Mucosa of gallbladder (tissue), 1 donor: ENCODE data around the gene SYT1. TPM values are rescaled to one million over a fixed set of nuclear protein-coding genes. Genes with fewer than 3 reads are reported as not detected.
"Not testable (repeated sequence)": the region's sequence is repeated elsewhere in the genome, so short reads cannot be mapped to it uniquely, and the experiment has no call there.

Source experiments
- DNase-seq: peaks from one replicate; pipeline ENCODE4 v3.0.0-alpha.2; 2020; ENCODE audit warnings: low spot score
- total RNA-seq: library from RNA; stranded (reverse); gene quantifications from one replicate; pipeline ENCODE4 v1.2.1, GENCODE V29; 2021
- donor health status: DM: no; HTN: no; CAD: no.

The SYT1 gene
- total RNA-seq, 1 donor from 2014 or later: 6.5 TPM

DNA sequence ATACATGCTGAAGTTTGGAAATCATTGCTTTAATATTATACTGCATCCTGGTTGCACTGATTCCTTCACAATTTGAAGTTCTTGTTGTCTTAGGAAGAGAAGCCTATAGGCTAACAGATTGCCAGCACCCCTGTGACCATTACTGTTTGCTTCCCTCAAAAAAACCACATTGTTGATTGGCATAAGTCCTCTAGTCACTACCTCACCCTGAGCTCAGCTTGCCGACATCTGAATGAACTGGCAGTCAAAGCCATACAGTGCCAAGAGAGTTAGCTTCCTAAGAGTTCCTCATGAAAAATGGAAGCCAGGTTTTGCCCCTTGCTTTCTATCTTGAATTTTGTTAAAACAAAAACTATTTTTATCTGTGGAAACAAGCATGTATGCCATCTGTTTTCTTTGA, 276.1 kb downstream of the SYT1 start:
- no peak for DNase-seq

DNA sequence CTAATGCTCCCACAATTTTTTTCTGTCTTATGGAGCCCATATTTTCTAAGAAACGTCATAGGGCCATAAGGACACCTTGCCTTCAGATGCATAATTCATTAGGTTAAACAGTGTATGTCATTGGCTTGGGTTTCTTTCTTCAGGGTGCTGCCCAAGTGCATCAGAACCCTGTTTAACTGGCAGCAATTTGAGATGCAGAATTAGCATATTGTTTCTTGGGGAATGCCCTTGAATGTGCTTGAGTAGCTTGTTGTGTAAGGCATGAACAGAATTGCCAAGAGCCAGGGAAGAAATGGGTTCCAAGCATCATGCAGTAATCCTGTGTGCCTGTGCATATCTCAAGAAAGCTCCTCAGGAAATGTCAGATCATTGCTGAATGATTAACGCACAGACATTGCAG, 277.2 kb downstream of the SYT1 start:
- no peak for DNase-seq

DNA sequence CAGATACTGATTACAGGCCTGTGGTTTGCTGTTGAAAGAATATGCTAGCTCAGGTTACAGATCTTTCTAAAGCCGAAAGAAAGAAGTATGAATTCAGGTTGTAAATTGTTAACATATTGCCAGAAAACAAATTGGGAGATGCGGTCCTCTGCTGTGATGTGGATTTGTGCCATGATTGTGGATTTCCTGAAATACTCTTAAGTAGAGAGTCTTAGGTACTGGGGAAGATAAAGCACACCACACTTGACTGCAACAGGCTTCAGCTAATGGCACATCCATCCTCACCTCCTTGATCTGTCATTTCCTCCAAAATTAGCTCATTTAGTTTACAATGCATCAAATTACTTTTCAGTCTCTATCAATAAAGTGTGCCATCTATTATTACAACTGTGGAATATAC, 279.2 kb downstream of the SYT1 start:
- DNase-seq: no peak

DNA sequence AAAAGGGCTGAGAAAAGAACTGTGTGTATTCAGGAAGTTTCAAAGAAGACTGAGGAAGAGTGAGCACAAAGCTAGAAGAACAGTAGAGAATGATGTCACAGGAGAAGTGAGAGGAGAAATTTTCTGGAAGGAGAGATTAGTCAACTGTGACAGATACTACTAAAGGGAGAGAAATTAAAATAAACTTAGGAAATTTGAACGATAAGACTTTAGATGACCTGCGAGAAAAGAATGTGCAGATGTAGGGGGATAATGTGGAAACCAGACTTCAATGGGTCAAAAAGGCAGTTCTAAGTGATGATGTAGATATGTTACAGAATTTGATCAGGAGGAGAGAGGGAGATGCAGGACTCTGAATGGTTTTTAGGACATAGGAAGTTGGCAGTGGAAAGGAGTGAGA, 287.4 kb downstream of the SYT1 start:
- DNase-seq: no peak

DNA sequence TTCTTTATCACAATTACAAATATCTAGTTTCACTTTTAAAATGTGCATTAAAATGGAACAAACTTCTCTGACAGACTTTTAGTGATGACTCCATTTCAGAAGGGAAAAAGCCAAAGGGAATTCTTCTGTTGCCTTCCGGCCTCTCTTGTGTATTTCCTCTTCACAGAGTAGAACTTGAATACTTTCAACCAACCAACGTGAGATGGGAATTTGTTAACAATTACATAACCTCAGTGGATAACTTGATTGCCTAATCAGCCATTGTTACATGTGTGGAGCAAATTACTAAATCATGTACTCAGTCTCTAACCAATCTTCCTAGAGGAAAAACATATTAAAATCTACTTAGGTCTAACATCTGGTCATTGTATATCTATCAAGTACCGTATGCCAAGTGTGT, 291.1 kb downstream of the SYT1 start:
- DNase-seq: no peak

DNA sequence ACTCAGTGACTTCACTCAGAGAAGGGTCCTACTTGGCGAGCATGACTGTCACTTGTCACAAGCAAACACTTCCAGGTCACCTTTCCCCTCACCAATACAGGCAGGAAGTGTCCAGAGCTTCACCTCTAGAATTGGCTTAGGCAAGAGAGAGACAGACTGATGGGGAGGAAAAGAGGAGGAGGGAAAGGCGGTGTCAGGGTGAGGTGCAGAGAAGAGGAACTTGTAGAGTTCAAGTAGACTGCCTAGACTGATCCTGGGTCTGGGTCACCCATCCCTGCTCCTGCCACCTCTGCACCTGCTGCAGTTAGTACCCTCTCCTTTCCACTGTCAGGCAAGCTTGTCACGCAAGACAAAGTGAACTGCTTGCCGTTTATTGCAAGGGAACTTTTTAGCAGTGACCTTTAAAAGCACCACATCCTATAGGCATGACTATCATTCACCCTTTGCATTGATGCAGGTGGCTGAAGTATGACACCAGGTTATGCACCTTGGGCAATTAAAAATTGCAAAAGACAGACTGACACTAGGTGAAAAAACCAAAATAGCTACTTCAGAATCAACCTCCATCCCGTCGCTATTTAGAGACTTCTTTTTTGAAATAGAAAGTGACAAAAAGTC, 292.4 kb downstream of the SYT1 start:
- DNase-seq: no peak

DNA sequence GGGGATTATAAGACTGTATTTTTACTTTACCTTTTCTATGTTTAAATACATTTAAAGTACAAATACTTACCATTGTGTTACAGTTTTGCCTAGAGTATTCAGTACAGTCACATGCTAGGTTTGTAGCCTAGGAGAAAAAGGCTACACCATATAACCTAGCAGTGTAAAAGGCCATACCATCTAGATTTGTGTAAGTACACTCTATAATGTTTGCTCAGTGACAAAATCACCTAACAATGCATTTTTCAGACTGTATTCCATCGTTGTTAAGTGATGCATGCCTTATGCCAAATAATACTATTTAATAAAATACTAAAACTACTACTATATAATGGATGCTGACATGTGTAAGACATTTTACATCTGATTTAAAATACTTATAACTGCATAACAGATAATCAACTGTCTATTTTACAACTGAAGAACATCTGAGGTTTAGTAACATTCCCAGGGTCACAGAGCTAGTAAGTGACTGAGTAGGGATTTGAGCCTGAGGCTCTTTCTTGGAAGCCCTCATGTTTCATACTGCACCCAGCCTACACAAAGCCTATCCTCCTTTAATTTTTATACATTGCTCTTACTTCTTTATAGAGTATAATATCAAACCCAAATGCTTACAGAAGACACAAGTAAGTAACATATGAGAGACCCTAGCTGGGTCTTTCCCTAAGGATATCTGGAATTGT, 296.8 kb downstream of the SYT1 start:
- no peak for DNase-seq

DNA sequence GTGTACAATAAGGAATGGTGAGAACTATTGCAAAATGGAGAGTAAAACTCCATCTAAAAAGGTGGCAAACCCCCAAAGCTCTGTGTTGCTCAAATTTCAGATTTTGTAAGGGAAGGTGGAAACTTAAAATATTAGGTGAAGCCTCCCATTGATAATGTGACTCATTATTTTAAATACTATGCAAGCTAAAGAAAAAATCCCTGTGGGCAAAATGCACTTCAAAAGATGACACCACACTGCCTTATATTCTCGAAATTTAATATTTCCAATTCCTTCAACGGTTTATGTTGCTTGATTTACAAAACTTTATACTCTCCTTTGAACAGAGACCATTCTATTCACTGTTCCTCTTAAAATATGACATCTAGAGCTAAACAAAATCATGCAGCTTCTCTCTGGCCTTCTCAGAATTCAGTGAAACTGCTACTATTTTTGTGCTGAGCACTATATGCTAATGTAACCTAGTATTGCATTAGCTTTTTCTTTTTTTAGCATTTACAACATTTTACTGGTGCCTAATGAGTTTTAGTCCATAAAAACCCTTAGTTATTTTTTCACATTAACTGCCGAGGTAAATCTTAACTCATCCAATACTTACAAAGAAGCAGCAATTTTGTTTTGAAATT, 297.7 kb downstream of the SYT1 start:
- no peak for DNase-seq

DNA sequence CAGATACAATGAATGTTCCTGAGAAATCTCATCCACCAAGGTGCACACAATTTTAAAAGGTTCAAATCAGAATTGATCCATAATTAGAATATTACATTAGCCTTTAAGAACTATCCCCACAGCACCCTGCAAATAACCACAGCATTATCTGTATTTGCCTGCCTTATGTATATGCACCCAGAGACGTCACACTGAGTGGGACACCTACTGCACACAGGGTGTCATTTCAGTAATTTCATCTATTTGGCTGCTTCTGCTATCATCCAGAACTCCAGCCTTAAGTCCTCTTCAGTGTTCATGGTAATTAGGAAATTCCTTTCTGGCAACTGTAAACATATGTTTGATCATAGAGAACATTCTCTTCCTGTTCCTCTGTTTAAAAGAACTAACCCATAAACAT, 298.4 kb downstream of the SYT1 start:
- no peak for DNase-seq

DNA sequence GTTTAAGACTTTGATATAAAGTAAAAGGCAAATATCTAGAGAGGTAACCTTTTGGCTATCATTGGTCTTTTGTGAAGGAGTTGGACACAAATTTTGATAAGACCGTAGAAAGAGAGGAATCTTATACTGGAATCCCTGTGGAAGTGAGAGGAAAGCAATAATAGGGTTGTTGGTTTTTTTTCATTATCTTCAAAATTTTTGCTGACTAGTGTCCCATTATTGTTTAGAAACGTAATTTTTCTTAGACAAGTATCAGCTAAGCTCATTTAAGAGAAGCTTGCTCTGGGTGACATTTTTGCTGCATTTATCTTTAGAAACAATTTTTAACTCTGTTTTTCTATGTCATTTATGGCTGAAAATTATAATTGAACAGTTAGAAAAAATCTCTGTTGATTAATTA, 300.3 kb downstream of the SYT1 start:
- no peak for DNase-seq

DNA sequence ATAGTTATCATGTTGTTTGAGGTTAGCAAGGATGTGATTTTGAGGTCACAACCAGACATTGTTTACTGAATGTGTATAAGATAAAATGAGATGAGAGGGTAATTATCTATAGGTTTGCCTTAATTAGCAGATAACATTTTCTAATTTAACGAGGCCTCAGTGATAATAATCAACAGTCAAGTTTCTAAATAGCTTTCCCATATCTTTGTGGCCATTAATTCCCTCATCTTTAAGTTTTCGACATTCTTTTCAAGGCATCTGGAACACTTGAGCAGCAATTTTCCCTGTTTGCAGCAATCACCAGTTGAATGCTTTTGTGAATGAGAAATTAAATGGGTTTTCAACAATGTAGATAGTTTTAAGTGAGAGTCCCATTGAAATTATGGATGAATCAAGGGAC, 304.1 kb downstream of the SYT1 start:
- no peak for DNase-seq

DNA sequence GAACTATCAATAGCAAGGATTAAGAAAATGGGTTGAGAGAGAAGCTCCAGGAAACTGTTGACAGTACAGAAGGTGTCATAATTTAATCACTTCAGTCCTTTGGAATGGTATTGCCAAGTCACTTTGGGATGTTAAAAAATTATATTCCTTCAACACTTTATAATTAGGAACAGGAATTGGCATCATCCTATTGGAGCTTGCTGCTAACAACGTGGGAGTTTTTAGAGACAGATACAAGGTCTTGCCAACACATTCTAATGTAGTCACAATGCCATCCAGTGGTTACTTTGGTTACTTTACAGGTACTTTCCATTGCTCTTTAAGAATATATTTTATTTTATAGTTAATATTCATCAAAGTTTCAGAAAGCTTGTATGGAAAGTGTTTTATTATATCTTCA, 310.1 kb downstream of the SYT1 start:
- DNase-seq: no peak

DNA sequence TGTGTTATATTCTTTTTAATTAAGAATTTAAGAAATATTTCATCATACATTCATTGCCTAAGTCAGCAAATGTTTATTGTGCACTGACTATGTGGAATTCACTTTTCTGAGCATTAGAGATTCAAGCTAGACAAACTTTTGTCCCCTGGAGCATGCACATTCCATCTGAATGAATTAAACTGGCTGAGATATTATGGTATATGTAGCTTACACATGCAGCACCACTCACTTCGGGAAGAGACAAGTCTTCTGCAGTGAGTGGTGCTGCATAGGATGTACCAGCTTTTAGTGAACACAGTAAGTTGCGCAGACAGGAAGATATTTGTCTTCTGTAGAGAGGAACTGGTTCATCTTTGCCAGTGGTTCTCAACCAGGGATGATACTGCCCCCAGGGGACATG, 318.4 kb downstream of the SYT1 start:
- no peak for DNase-seq

DNA sequence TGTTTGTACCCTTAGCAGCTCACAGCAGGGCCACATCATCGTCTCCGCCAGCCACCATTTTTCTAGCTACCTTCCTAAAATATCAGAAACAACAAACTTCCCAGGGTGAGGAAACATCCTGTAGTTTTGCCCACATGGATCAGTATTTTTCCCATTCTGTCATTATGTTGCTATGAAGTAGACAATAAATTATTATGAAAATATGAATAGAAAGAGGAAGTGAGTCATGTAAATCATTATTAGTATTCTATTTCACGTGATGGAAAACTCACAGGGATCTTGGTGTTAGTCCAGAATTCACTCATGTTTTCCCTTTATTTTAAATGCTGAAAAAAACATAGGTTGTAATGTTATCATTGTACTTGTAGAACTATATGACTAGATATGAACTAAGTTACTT, 319.4 kb downstream of the SYT1 start:
- no peak for DNase-seq

DNA sequence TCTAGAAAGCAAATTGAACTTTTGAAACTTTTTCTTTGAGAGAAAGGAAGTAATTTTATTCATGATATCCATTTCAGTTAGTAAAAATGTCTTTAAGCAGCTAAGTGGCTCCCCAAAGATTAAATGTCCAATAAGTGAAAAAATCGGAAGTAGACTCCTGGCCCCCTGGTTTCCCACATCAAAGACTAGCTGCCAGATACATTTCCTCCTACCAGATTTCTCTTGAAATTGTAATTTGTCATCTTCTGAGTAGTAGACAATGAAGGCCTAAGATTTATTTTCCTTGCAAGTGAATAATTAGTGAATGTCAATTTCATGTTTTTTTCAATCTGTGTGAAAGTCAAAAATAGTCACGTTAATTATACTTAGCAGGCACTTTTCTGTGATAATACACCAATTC, 321.9 kb downstream of the SYT1 start:
- no peak for DNase-seq

DNA sequence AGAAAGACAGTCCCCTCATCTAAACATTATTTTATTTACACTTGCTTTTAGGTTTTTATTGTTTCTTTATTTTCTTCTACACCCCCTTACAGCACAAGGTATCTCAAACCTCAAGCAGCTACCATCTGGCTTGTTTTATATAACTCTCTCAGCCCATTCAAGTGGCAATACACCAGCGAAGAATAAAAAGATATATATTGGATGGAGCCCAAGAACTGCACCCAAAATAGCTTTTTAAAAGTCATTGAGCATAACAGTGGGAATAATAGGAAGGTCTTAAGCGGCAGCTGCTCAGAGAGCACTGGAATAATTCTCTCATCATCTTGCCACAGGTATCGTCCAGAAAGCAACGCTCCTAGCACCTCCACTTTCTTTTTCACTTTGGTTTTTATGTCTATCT, 322.5 kb downstream of the SYT1 start:
- no peak for DNase-seq

DNA sequence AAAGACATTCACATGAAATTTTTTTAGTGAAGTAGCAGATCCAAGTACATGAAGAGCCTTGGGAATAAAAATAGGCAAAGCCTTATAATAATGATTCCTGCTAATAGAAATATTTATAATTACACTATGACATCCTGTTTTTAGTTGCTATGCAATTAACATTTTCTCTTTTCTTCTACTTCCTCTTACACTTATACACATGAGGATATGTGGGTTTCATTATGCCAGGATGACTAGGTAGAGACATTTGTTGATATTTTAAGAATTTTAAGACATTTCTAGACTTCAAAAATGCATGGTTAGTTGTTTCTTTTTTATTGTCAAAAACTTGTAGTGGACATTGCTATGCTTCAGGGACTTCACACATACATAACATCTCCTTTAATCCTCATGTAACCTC, 326.8 kb downstream of the SYT1 start:
- no peak for DNase-seq

DNA sequence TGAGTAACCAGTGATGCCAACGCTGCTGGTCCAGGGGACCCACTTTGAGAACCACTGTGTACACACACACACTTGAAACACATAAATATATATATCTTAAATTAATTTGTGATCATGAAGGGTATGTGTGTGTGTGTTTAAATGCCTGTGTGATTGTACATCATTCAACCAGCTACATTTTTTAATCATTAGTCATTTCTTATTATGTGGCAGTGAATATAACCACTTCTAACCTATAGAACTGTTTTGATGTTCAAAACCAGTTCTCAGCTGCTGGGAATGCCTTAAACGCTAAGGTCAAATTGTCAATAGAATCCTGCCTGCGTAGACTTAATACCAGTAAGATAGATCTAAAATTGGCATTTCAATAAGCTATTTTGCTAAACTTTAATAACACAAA, 330.0 kb downstream of the SYT1 start:
- DNase-seq: no peak

DNA sequence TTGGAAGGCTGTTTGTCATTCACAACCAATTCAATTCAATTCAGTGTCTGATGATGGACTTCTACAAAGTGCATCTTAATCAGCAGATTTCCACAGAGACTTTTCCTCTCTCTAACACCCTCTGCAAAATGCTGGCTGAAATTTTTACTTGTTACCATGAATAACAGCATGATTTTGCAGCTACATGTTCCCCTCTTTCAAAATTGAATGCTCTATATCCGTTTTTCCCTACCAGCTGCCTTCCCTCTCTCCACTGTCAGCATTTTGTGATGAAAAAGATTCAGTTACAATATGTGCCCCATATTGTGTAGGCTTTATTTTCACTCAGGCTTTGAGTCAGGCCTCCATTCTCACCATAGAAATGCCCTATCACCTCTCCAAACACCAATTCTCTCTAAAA, 334.6 kb downstream of the SYT1 start:
- DNase-seq: no peak

DNA sequence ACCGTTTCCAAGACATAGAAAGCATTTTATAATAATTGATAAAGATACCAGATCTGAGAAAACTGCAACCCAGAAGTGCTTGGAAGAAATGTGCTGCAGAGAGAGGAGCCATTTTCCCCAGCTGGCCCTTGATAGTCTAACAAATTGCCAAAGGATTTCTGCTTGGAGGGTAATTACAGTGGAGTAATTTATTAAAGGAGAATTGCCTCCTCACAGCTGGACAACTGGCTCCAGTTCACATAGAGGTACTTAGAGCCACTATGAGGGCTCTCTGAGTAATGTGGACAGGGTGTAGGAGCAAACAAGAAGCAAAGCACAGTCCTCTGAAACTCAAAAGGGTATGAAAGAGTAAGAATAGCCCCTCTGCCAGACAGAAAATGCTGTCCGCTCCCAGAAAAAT, 335.6 kb downstream of the SYT1 start:
- no peak for DNase-seq

DNA sequence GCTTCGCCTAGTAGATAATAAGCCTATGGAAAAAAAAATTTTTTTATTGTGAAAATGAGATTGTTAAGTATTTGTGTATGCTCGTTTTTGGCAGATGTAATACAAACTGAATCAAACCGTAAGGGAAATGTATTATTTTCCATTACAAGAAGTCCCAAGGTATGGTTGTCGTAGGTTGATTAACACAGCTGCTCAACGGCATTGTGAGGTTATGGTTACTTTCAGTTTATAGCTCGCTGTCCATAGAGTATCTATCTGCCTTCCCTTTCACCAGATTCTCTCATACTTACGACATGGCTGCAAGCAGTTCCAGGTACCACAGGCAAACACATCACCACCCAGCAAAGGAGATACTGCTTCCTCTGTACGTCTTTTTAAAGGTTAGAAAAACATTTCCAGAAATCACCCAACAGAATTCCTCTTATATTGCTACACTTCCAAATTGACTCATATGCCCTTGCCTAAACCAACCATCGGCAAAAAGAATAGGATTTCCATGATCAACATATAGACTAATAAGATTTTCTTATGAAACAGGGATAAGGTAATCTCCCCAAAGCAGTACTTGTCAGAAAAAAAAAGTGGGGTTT, 338.6 kb downstream of the SYT1 start:
- no peak for DNase-seq

DNA sequence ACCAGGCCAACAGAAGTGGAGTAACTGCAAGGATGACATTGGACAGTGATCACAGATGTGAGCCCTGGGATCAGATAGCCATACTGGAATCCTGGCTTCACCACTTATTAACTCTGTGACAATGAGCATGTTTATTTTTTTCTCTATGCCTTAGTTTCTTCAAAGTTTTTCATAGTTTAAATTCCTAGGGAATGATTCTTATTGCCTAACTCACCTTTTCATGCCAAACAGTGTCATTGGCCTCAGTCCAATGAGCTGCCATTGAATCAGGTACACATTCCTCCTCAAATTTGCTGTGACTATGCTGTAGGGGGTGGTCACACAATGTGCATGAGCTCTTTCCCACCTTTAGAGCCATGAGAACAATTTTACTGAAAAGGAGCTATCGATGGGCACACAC, 342.3 kb downstream of the SYT1 start:
- no peak for DNase-seq

DNA sequence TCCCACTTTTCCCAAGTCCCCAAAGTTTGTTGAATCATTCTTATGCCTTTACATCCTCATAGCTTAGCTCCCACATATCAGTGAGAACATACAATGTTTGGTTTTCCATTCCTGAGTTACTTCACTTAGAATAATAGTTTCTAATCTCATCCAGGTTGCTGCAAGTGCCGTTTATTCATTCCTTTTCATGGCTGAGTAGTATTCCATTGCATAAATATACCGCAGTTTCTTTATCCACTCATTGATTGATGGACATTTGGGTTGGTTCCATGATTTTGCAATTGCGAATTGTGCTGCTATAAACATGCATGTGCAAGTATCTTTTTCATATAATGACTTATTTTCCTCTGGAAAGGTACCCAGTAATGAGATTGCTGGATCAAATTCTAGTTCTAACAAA, 345.8 kb downstream of the SYT1 start:
- not testable (repeated sequence) for DNase-seq
